Activated CD8-positive, alpha-beta T cell treated with anti-CD3 and anti-CD28 coated beads for 36 hours (primary cell): Measurements from ENCODE around the gene NOD2. TPM values are rescaled to one million over a fixed set of nuclear protein-coding genes. Genes with fewer than 3 reads are reported as not detected.

Experiments
- ATAC-seq: fragments of 200-7000 bp; cut with Tn5 transposase; one replicate; pipeline ENCODE4 v1.10.0; 2021; ENCODE audit warnings: mild to moderate bottlenecking, moderate library complexity
- CTCF ChIA-PET: fragments of 350-600 bp; sonication (Branson Sonifier 250); formaldehyde crosslinking; loops from one replicate; lab custom pipeline; 2021; ENCODE audit warnings: antibody characterized with exemption; lab: Charles Lee
- POLR2A ChIA-PET: fragments of 350-600 bp; sonication (Branson Sonifier 250); formaldehyde crosslinking; loops from one replicate; lab custom pipeline; 2021; ENCODE audit warnings: antibody characterized with exemption; lab: Charles Lee
- DNase-seq: peaks from one replicate; pipeline ENCODE4 v3.0.0-alpha.2; 2020
- H3K27ac Mint-ChIP-seq: one replicate; pipeline ENCODE4 v1.8.0; 2021; ENCODE audit warnings: mild to moderate bottlenecking, mixed read lengths
- H3K27me3 Mint-ChIP-seq: one replicate; pipeline ENCODE4 v1.8.0; 2021; ENCODE audit warnings: mixed read lengths
- H3K36me3 Mint-ChIP-seq: one replicate; pipeline ENCODE4 v1.8.0; 2021; ENCODE audit warnings: low read depth, mixed read lengths
- H3K4me1 Mint-ChIP-seq: one replicate; pipeline ENCODE4 v1.8.0; 2021; ENCODE audit warnings: low read depth, mixed read lengths
- H3K4me3 Mint-ChIP-seq: one replicate; pipeline ENCODE4 v1.8.0; 2021; ENCODE audit warnings: mild to moderate bottlenecking, moderate library complexity, mixed read lengths
- H3K9me3 Mint-ChIP-seq: one replicate; pipeline ENCODE4 v1.8.0; 2021; ENCODE audit warnings: mixed read lengths
- intact Hi-C: fragments of 100-400 bp; cut with micrococcal nuclease; formaldehyde crosslinking; loops from one replicate; pipeline ENCODE4 v1.10.0; 2022
- total RNA-seq, 2 experiments: library from RNA; stranded (reverse); gene quantifications; one replicate each; pipeline ENCODE4 v1.2.3, GENCODE V29; 2021
- TF ChIP-seq, protein P1 (sequence below): fragments of 200-600 bp; IDR thresholded peaks from one replicate; pipeline ENCODE4 v1.8.0; 2022; ENCODE audit warnings: antibody characterized with exemption, mild to moderate bottlenecking

The NOD2 gene
- total RNA-seq, 2 experiments from 2014 or later: 1.1 to 1.6 TPM

- TF ChIP-seq, protein P1, sequence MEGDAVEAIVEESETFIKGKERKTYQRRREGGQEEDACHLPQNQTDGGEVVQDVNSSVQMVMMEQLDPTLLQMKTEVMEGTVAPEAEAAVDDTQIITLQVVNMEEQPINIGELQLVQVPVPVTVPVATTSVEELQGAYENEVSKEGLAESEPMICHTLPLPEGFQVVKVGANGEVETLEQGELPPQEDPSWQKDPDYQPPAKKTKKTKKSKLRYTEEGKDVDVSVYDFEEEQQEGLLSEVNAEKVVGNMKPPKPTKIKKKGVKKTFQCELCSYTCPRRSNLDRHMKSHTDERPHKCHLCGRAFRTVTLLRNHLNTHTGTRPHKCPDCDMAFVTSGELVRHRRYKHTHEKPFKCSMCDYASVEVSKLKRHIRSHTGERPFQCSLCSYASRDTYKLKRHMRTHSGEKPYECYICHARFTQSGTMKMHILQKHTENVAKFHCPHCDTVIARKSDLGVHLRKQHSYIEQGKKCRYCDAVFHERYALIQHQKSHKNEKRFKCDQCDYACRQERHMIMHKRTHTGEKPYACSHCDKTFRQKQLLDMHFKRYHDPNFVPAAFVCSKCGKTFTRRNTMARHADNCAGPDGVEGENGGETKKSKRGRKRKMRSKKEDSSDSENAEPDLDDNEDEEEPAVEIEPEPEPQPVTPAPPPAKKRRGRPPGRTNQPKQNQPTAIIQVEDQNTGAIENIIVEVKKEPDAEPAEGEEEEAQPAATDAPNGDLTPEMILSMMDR: no peak
- no peaks in the 10 kb centered on the region for H3K36me3 Mint-ChIP-seq
- no peak overlapping the region for H3K27ac Mint-ChIP-seq
- intact Hi-C loops: no loop called here
- peaks cover 5% of the 10 kb centered on the region for H3K4me1 Mint-ChIP-seq
- CTCF ChIA-PET: interaction anchor here (0.8 to 1.9 kb wide), 3 partner anchors 19 to 160 kb away, joined by 3 to 13 read pairs (median 3); no protein-coding TSS in a partner anchor
- DNase-seq: no peak
- POLR2A ChIA-PET: no interaction called here
- no peak overlapping the region for H3K4me3 Mint-ChIP-seq
- ATAC-seq: no peak
- H3K9me3 Mint-ChIP-seq: no peaks in the 10 kb centered on the region
- no peaks in the 10 kb centered on the region for H3K27me3 Mint-ChIP-seq
Observed at GRCh38 chr16:50646345-50646744, 47.1 kb upstream of the NOD2 start.

DNA sequence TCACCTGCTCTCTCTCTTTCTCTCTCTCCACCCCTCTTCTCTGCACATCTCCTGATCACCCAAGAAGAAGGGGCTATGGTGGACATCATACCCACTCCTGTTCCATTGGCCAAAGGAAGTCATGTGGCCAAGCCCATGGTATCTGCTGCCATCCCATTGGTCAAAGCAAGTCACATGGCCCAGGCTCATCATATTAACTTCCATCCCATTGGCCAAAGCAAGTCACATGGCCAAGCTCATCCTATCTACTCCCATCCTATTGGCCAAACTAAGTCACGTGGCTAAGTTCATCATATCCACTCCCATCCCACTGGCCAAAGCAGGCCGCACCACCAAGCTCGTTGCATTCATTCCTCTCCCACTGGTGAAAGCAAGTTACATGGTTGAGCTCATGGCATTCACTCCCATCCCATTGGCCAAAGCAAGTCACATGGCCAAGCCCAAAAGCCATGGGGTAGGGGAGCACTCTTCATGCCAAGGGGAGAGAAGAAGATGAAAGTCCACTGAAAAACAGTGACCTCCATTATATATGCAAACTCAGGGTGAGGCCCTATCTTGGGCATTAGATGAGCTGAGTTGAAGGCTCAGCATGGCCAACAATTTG is 41.5 kb upstream of the NOD2 start:
- no peak for ATAC-seq
- CTCF ChIA-PET: interaction anchor here (1.2 to 8.5 kb wide), 2 partner anchors 15 to 20 kb away, joined by 4 to 48 read pairs; no protein-coding TSS in a partner anchor

GRCh38 chr16:50652836-50653425 is 40.5 kb upstream of the NOD2 start:
- ATAC-seq: no peak
- CTCF ChIA-PET: interaction anchor here (1.1 to 8.5 kb wide), 3 partner anchors 14 to 94 kb away, joined by 3 to 48 read pairs (median 4); no protein-coding TSS in a partner anchor

More for the DNA sequence above, 41.5 kb upstream of the NOD2 start:
- no peak overlapping the region for H3K4me3 Mint-ChIP-seq
- H3K27ac Mint-ChIP-seq: no peak overlapping the region
- no peaks in the 10 kb centered on the region for H3K9me3 Mint-ChIP-seq
- TF ChIP-seq, protein P1: no peak
- intact Hi-C loops: no loop called here
- POLR2A ChIA-PET: interaction anchor here (1.2 kb wide), 2 partner anchors 18 to 109 kb away, joined by 3 read pairs; no protein-coding TSS in a partner anchor
- H3K27me3 Mint-ChIP-seq: no peaks in the 10 kb centered on the region
- DNase-seq: peak; percentile 14
- H3K4me1 Mint-ChIP-seq: no peaks in the 10 kb centered on the region
- H3K36me3 Mint-ChIP-seq: no peaks in the 10 kb centered on the region

DNA sequence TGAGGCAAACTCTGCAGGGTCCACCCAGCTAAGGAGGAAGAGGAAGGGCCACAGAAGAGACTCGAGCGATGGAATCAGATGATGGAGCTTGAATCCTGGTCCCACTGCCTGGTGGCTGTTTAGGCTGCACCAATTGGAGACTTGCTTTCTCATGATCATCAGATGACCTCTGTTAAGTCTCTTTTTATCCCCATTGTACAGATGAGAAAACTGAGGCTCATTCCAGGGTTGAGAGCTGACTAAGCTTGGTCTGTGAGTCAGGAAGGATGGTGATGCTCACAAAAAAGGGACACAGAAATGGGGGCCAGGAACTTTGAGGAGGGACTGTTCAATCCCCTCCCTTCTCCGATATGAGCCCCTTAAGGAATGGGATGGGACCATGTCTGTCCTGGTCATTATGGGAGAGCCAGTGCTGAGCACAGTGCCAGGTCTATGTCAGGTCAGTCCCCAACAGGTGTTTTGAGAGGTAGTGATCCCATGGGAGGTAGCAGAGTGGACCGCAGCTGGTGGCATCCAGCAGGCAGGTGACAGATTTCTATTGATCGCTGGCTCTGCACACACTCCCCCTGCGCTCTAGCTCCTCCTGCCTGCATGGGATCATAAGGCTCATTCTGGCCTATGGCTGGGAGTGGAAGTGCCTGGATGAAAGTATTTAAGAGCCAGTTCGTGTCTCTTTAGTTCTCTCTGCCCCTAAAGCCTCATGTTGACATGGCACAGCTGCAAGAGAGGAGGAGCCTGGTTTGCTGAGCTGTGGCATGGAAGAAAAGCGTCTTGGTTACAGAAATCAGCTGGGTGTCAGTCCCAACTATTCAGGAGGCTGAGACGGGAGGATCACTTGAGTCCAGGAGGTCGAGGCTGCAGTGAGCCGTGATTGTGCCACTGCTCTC is 39.5 kb upstream of the NOD2 start:
- ChIA-PET POLR2A (interaction anchor here (0.9 kb wide), 1 partner anchor 9 kb away, joined by 4 read pairs; no protein-coding TSS in a partner anchor), CTCF (interaction anchor here (1.1 to 8.5 kb wide), 3 partner anchors 13 to 93 kb away, joined by 3 to 48 read pairs (median 4); no protein-coding TSS in a partner anchor)
- Mint-ChIP-seq H3K27ac (no peak overlapping the region), H3K36me3 (no peaks in the 10 kb centered on the region), H3K9me3 (no peaks in the 10 kb centered on the region), H3K4me1 (no peaks in the 10 kb centered on the region), H3K27me3 (no peaks in the 10 kb centered on the region), H3K4me3 (no peak overlapping the region)
- TF ChIP-seq, protein P1: no peak
- ATAC-seq: no peak
- intact Hi-C loops: no loop called here
- no peak for DNase-seq

More at GRCh38 chr16:50652836-50653425, 40.5 kb upstream of the NOD2 start:
- POLR2A ChIA-PET: interaction anchor here (0.9 to 1.2 kb wide), 2 partner anchors 10 to 110 kb away, joined by 3 to 4 read pairs; no protein-coding TSS in a partner anchor
- Mint-ChIP-seq H3K4me3 (no peak overlapping the region), H3K9me3 (no peaks in the 10 kb centered on the region), H3K27ac (no peak overlapping the region), H3K4me1 (no peaks in the 10 kb centered on the region), H3K36me3 (no peaks in the 10 kb centered on the region), H3K27me3 (no peaks in the 10 kb centered on the region)
- intact Hi-C loops: no loop called here
- TF ChIP-seq, protein P1: no peak
- no peak for DNase-seq
